Amygdala (tissue), 56 donors: ENCODE results near the gene CPSF4L.
A peak's percentile ranks its signal among the peaks of the same experiment; 100 is the strongest.

Experiments used
- DNase-seq, 56 donors: peaks; one replicate each; lab custom pipeline; 2025; lab: John Stamatoyannopoulos, UW

CPSF4L gene

DNA sequence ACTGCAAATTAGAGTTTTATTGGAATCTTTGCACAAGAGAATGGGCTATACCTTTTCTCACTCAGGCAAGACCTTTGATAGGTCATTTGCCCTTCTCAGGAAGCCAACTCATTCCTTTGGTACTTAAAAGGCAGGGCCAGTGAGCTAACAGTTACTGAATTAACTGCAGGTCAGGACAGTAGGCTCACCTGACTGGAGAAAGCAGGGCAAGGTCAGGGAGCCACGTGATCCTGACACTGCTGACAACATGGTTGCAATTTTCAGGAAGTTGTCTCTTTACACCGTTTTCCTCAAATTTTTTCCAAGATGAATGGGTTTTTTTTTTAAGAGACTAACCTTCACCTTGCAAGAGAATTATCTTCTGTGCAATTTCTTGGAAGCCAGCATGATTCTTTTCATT lies 21.1 kb downstream of the CPSF4L start:
- no peak for DNase-seq

DNA sequence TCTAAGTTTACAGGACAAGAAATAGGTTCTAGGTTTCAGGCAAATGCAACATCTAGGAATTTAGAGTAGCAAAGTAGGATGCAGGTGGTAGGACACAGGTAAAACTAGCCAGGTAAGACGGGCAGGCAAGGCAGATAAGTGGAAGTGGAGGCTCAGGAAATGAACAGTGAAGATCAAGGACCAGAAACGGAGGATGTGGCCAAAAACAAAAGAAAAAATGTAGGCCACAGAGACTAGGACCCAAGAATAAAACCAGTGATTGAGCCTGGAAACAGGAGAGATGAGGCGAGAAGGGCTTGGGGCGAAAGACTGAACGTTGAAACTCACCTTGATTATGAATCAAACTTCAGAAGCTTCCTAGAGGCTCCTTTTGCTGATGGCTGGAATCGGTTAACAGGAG lies 24.0 kb downstream of the CPSF4L start:
- DNase-seq, result no peak

DNA sequence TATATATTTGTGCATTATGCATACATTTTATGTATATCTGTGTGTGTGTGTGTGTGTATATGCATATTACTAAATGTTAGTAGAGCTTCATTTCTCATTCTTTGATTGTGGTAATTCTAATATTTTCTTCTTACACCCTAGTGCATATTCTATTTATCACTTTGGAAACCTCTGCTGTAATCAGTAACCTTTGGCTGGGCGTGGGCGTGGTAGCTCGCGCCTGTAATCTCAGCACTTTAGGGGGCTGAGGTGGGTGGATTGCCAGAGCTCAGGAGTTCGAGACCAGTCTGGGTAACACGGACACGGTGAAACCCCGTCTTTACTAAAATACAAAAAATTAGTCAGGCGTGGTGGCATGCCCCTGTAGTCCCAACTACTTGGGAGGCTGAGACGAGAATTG lies 26.9 kb downstream of the CPSF4L start:
- DNase-seq, result no peak

- DNase-seq, result peak in 19 of 56 donors; percentile 9 to 66 (median 52)
Measured at GRCh38 chr17:73232587-73233373, 28.9 kb downstream of the CPSF4L start.

DNA sequence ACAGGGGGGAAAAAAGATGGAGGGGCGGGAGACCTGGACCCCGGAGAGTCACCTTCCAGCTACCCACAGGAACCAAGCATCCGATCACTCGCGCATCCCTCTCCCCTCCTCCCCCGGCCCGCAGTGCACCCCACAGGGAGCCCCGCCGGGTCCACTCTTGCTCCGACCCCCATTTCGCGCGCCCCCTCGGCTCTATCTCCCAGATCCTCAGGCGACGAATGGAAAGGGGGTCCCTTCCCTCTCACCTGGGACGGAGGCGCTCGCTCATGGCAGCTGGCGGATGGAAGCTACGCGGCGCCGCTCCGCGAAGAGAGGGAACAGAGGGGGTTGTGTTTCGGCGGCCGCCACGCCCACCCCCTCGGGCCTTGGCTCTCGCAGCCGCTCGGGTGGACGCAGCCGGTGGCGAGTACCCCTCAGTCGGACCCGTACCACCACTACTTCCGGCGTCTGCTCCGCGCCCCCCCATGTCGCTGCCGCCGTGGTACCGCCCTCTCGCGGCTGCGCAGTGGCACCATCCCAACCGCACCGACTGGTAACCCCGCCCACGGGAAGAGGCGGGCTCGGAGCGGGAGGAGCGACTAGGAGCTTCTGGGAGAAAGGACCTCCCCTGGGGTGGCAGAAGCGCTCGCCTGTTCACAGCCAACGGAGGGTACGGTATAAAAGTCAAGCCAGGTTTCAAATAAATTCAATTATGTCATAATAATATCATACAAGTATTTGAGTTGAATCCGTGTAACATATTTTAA lies 29.7 kb downstream of the CPSF4L start:
- peak; percentile 27 to 98 (median 93) for DNase-seq

DNA sequence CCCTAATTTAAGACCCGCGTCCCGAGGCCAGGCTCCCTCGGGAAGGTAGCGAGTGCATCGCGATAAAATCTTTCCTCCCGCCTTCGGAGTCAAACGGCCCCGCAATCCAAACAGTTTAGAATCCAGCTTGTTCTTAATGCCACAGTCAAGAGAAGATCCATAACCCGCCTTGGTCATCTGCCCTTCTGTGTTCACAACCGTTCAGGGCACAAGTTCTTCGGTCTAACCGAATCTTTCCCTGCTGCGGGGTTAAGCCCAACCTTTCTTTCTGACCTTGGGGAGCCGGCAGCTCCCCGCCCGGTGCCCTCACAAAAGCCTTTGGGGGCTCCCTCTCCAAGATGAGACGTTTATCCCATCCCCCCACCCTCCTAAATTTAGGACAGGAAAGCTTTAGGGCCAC lies 30.3 kb downstream of the CPSF4L start:
- peak in 8 of 56 donors; percentile 18 to 46 (median 34) for DNase-seq

DNA sequence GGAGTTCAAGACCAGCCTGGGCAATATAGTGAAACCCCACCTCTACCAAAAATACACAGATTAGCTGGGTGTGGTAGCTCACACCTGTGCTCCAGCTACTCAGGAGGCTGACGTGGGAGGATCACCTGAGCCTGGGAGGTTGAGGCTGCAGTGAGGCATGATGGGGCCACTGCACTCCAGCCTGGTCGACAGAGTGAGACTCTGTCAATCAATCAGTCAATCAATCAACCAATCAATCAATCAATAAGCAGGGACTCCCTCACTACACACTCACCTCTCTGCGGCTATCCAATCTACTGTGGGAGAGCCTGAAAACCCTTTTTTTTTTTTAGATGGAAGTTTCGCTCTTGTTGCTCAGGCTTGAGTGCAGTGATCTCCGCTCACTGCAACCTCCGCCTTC lies 31.6 kb downstream of the CPSF4L start:
- no peak for DNase-seq

- DNase-seq, result peak in 26 of 56 donors; percentile 2 to 61 (median 27)
Measured at GRCh38 chr17:73228748-73229236, 32.9 kb downstream of the CPSF4L start.

DNA sequence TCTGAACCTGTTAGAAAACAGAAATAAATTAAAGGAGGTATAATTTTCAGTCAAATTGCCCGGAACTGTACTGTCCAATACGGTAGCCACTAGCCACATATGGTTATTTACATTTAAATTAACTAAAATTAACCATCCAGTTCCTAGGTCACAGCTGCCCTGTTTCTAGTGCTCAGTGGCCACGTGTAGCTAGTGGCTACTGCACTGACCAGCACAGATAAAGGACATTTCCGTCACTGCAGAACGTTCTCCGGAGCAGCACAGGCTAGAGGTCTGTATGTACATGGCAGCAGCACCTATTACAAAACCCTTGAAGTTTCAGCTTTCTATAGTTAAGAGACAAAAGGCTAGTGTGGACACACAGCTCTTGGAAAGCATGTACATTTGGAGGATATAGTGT lies 33.7 kb downstream of the CPSF4L start:
- no peak for DNase-seq

DNA sequence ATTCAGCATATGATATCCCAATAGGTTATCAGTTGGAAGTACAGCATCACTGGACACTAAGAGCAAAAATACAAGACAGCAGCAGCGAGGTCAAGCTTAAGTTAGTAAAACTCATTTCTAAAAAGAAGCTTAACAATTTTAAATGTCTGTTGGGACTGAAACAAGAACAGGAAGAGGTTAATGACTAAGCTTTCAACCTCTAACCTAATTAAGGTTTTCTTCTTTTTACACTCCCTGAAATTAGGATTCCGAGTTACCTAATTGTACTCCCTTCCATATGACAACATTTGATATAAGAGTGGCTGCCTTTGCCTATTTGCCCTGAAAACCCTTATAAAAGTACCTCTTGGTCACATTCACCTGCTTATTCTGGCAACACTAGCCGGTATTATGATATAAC lies 34.3 kb downstream of the CPSF4L start:
- DNase-seq, result no peak

DNA sequence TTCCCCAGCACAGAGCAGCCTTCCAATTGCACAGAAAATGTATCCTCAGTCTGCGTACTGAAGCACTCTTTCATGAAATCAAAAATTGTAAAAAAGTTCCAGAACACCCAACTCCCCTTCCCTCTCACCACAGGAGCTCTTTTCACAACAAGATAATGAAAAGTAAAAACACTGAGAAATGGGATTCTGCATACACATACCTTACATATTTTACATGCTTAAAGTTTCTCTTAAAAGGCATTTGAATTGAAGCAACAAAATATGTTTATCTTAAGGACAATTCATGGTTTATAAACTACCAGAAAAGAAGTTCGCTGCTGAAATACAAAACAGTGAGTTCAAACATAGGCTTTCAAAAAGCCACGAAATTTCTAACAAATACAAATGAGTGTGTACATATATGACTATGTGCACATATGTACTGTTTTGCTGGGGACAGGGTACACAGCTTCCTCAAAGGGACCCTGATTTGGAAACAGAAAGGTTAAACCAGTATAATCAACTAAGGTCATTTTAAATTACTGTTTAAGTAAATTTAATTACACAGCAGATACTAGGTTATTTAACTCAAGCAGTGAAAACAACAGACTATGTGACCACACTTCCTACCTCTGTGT lies 35.0 kb downstream of the CPSF4L start:
- no peak for DNase-seq

- no peak for DNase-seq
Measured at GRCh38 chr17:73224663-73225305, 36.9 kb downstream of the CPSF4L start.

GRCh38 chr17:73224237-73224636 lies 37.4 kb downstream of the CPSF4L start:
- no peak for DNase-seq

GRCh38 chr17:73223626-73224230 lies 38.0 kb downstream of the CPSF4L start:
- DNase-seq, result no peak

DNA sequence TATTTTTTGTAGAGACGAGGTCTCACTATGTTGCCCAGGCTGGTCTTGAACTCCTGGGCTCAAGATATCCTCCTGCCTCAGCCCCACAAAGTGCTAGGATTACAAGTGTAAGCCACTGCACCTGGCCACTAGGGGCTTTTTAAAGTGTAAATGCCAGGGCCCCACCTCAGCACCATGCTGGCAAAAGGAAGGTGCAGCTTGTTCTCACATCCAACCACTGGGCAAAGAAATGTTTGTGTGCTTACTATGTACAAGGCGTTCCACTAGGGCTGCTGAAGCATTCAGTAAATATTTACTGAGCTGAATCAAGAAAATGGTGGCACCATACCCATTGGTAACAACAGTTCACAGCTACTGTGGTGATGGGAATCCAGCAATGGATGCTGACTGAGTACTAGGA lies 46.2 kb downstream of the CPSF4L start:
- DNase-seq, result no peak

DNA sequence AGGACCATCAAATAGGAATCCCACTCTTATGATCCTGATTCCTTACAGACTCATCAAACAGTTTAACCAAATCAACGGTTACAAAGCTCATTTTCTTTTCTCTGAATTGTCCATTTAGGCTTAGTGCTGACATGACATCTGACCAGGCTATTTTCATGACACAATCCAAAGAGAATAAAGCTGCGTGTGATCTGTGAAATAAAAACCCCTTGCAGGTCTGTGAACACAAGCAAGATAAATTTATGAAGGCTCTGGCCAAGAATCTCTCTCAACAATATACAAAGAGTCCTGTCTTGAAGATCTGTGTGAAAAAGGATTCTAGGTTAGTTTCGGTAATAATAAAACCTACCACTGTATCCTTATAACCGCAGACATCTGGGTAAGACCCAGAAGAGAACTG lies 46.8 kb downstream of the CPSF4L start:
- no peak for DNase-seq

DNA sequence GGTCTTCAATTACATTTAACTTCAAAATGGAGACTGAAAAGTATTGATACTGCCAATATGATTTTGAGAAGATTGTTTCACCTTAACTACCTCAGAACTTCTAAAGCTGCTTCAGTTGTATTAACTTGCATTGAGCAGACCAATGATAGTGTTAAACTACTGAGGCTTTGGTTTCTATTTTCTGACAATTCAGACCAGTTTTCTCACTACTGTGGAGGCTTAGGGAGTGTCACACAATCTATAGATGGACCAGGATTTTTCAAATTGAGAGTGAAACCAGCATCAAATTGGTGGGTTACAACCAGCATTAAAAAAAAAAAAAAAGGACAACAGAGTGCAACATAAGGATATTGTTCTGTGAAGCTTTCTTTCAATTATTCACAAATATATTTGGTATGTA lies 47.7 kb downstream of the CPSF4L start:
- no peak for DNase-seq

DNA sequence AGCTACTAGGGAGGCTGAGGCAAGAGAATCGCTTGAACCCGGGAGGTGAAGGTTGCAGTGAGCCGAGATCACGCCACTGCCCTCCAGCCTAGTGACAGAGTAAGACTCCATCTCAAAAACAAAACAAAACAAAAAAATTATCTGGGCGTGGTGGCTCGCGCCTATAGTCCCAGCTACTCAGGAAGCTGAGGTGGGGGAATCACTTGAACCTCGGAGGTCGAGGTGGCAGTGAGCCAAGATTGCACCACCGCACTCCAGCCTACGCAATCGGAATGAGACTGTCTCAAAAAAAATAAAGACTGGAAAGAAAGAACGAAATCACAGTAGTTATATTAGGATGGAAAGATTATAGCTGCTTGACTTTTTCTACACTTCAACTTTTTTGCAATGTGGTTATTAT lies 49.9 kb downstream of the CPSF4L start:
- DNase-seq, result no peak

GRCh38 chr17:73210002-73210678 lies 51.5 kb downstream of the CPSF4L start:
- DNase-seq, result no peak

- DNase-seq, result peak in 2 of 56 donors; percentile 9 to 31
Measured at GRCh38 chr17:73209436-73209835, 52.2 kb downstream of the CPSF4L start.
